GM23248 (cell line): Measurements from ENCODE around the gene SEZ6. TPM values are rescaled to one million over a fixed set of nuclear protein-coding genes. Genes with fewer than 3 reads are reported as not detected.

ENCODE experiments used
- DNase-seq: peaks from one replicate; pipeline ENCODE4 v3.0.0-alpha.2; 2015
- H2AFZ ChIP-seq: fragments of 200-600 bp; sonication (generic); 2 replicates; pipeline ENCODE4 v1.6.1; 2016; ENCODE audit warnings: antibody characterized with exemption
- H3F3A ChIP-seq: fragments of 200-600 bp; sonication (generic); 2 replicates; pipeline ENCODE4 v1.6.1; 2016; ENCODE audit warnings: mild to moderate bottlenecking, antibody characterized with exemption, mixed run types; ENCODE audit not compliant: insufficient read depth
- H3K27ac ChIP-seq: fragments of 200-600 bp; sonication (generic); 2 replicates; pipeline ENCODE4 v1.5.1; 2016; ENCODE audit warnings: mild to moderate bottlenecking
- H3K27me3 ChIP-seq: fragments of 200-600 bp; sonication (generic); replicated peaks from 2 replicates; pipeline ENCODE4 v1.6.1; 2016; ENCODE audit warnings: mild to moderate bottlenecking; ENCODE audit not compliant: insufficient read depth
- H3K36me3 ChIP-seq: fragments of 200-600 bp; sonication (generic); 2 replicates; pipeline ENCODE4 v1.6.1; 2016; ENCODE audit warnings: low read depth, mild to moderate bottlenecking
- H3K4me1 ChIP-seq: fragments of 200-600 bp; sonication (generic); 2 replicates; pipeline ENCODE4 v1.6.1; 2016; ENCODE audit warnings: mild to moderate bottlenecking; ENCODE audit not compliant: insufficient read depth
- H3K4me2 ChIP-seq: fragments of 200-600 bp; sonication (generic); one replicate; pipeline ENCODE4 v1.6.1; 2016; ENCODE audit warnings: mild to moderate bottlenecking; ENCODE audit not compliant: unreplicated experiment
- H3K4me3 ChIP-seq: fragments of 200-600 bp; sonication (generic); 2 replicates; pipeline ENCODE4 v1.5.1; 2016; ENCODE audit warnings: mild to moderate bottlenecking
- H3K79me2 ChIP-seq: fragments of 200-600 bp; sonication (generic); 2 replicates; pipeline ENCODE4 v1.6.1; 2016; ENCODE audit warnings: mild to moderate bottlenecking; ENCODE audit not compliant: insufficient read depth
- H3K9ac ChIP-seq: fragments of 200-600 bp; sonication (generic); 2 replicates; pipeline ENCODE4 v1.6.1; 2016; ENCODE audit warnings: mild to moderate bottlenecking
- H3K9me2 ChIP-seq: fragments of 200-600 bp; sonication (generic); 2 replicates; pipeline ENCODE4 v1.6.1; 2016; ENCODE audit warnings: mixed run types, mild to moderate bottlenecking, moderate library complexity; ENCODE audit not compliant: insufficient read depth
- H3K9me3 ChIP-seq: fragments of 200-600 bp; sonication (generic); one replicate; pipeline ENCODE4 v1.6.1; 2017; ENCODE audit warnings: low read depth
- H4K20me1 ChIP-seq: fragments of 200-600 bp; sonication (generic); 2 replicates; pipeline ENCODE4 v1.6.0; 2016; ENCODE audit not compliant: insufficient read depth
- EZH2 ChIP-seq: fragments of 200-600 bp; sonication (generic); IDR thresholded peaks from 2 replicates; pipeline ENCODE4 v1.6.1; 2018; ENCODE audit warnings: antibody characterized with exemption, mild to moderate bottlenecking; ENCODE audit not compliant: insufficient read depth, poor library complexity, severe bottlenecking
- EZH2phosphoT487 ChIP-seq: fragments of 200-600 bp; sonication (generic); IDR thresholded peaks from 2 replicates; pipeline ENCODE4 v1.6.1; 2018; ENCODE audit warnings: antibody characterized with exemption, moderate library complexity, mild to moderate bottlenecking, low read depth; ENCODE audit not compliant: insufficient read depth
- WGBS, 2 experiments: methylation state at CpG; one replicate each; pipeline ENCODE4 v1.1.6; 2015 to 2017; ENCODE audit warnings: low lambda C conversion rate in 2 of 2, low coverage in 1 of 2; ENCODE audit errors: missing lambda C conversion rate in 2 of 2; 5-methylcytosine and 5-hydroxymethylcytosine counted together
- in situ Hi-C: fragments of 300-500 bp; cut with MboI; formaldehyde crosslinking; loops from 2 replicates; pipeline ENCODE4 v1.15.0; 2020
- polyA plus RNA-seq: library from polyadenylated mRNA; unstranded; fragments of >200 nt; fragmentation: Nextera tagmentation; extraction: Ambion mirVana; gene quantifications from 2 replicates; pipeline ENCODE4 v1.2.1, GENCODE V29; 2016
- total RNA-seq: library from RNA; depleted of rRNA; stranded (reverse); fragments of >200 nt; shearing (Covaris generic); gene quantifications from 2 replicates; pipeline ENCODE4 v1.2.3, GENCODE V29; 2014

The SEZ6 gene
- total and polyA plus RNA-seq, 2 experiments from 2014 or later: not detected

DNA sequence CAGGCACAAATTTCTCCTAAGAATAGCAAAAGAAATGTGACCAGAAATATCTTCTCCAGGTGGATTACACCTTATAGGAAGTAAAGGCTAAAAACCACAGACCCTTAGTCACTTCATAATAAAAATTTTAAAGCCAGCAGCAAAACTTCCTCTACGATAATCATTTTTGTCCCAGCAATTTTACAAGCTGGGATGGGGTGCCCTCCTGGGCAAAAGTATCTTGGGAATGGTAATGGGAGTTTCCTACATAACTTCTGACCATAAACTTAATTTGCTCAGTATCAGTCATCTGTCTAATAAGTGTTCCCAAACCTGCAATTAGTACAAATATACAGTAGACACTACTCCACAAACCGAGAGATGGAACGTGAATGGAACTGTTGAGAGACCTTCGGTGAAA, 57.5 kb downstream of the SEZ6 start:
- peak overlapping the region; percentile 87 for H3K4me3 ChIP-seq
- no peak for DNase-seq
- H3K27me3 ChIP-seq: no peaks in the 10 kb centered on the region
- peaks cover 75% of the 10 kb centered on the region for H3K79me2 ChIP-seq
- H3K27ac ChIP-seq: peak overlapping the region; percentile 88
- 25 to 42% methylated on average over 4 of the region's 4 CpGs for WGBS, 2 experiments
- H3K4me1 ChIP-seq: peaks cover 49% of the 10 kb centered on the region
- H2AFZ ChIP-seq: peak overlapping the region; percentile 81; the same call in 1 of the 2 replicates
- in situ Hi-C loops: no loop called here
- peaks cover 5% of the 10 kb centered on the region; the same call in 1 of the 2 replicates for H4K20me1 ChIP-seq
- peaks cover 4% of the 10 kb centered on the region; the same call in 1 of the 2 replicates for H3K36me3 ChIP-seq
- H3K4me2 ChIP-seq: peak overlapping the region; percentile 78
- no peaks in the 10 kb centered on the region for H3K9me2 ChIP-seq
- peaks cover 60% of the 10 kb centered on the region for H3F3A ChIP-seq
- no peak for TF ChIP-seq EZH2
- TF ChIP-seq EZH2phosphoT487: no peak
- H3K9ac ChIP-seq: peak overlapping the region; percentile 86
- no peaks in the 10 kb centered on the region for H3K9me3 ChIP-seq

DNA sequence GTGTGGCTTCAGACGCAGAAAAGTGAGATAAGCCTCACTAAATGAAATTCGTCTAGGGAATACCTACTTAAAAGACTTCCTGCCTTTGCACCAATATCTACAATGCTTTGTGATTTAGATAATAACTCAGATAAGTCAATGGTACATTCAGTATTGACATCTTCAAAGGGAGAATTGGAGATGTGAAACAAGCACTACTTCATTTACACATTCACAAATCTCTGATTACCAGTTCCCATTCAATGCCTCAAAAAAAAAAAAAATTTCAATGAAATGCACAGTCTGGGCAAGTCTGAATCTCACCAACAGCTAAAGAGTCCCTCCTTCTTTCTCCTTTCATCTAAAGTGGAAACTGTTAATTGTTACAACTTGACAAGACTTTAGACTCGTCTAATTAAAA, 58.2 kb downstream of the SEZ6 start:
- peak overlapping the region; percentile 78 for H3K4me2 ChIP-seq
- WGBS, 2 experiments: 69 to 74% methylated on average over 3 of the region's 3 CpGs
- no peaks in the 10 kb centered on the region for H3K9me3 ChIP-seq
- no peaks in the 10 kb centered on the region for H3K27me3 ChIP-seq
- H4K20me1 ChIP-seq: peaks cover 5% of the 10 kb centered on the region; the same call in 1 of the 2 replicates
- no peak for DNase-seq
- in situ Hi-C loops: no loop called here
- H3K79me2 ChIP-seq: peaks cover 82% of the 10 kb centered on the region
- H3F3A ChIP-seq: peaks cover 65% of the 10 kb centered on the region
- H3K36me3 ChIP-seq: peaks cover 9% of the 10 kb centered on the region
- TF ChIP-seq EZH2phosphoT487 (no peak), EZH2 (no peak)
- peak overlapping the region; percentile 87 for H3K4me3 ChIP-seq
- H3K4me1 ChIP-seq: peaks cover 47% of the 10 kb centered on the region
- H3K9me2 ChIP-seq: no peaks in the 10 kb centered on the region
- H2AFZ ChIP-seq: no peak overlapping the region
- peak overlapping the region; percentile 88 for H3K27ac ChIP-seq
- H3K9ac ChIP-seq: peak overlapping the region; percentile 86

GRCh38 chr17:28946239-28946638, 59.6 kb downstream of the SEZ6 start:
- DNase-seq: peak; percentile 93
- Histone ChIP-seq H2AFZ (no peak overlapping the region), H3K79me2 (peaks cover 96% of the 10 kb centered on the region), H3K9me3 (no peaks in the 10 kb centered on the region), H3K4me2 (peak overlapping the region; percentile 78), H3K9me2 (no peaks in the 10 kb centered on the region), H3F3A (peaks cover 61% of the 10 kb centered on the region), H3K4me3 (peak overlapping the region; percentile 52), H3K4me1 (peaks cover 46% of the 10 kb centered on the region), H3K27me3 (no peaks in the 10 kb centered on the region), H3K36me3 (peaks cover 9% of the 10 kb centered on the region), H4K20me1 (peaks cover 5% of the 10 kb centered on the region; the same call in 1 of the 2 replicates), H3K27ac (peak overlapping the region; percentile 87), H3K9ac (peak overlapping the region; percentile 46)
- TF ChIP-seq EZH2: no peak
- no peak for TF ChIP-seq EZH2phosphoT487
- 0 to 1% methylated on average over 4 of the region's 4 CpGs for WGBS, 2 experiments
- in situ Hi-C loops: no loop called here

- in situ Hi-C loops: no loop called here
- Histone ChIP-seq H3K4me1 (peaks cover 46% of the 10 kb centered on the region), H3K79me2 (peaks cover 96% of the 10 kb centered on the region), H3K27ac (peak overlapping the region; percentile 87), H4K20me1 (peaks cover 5% of the 10 kb centered on the region; the same call in 1 of the 2 replicates), H3K4me2 (peak overlapping the region; percentile 78), H3F3A (peaks cover 61% of the 10 kb centered on the region), H3K4me3 (peak overlapping the region; percentile 52), H3K9ac (peak overlapping the region; percentile 46), H3K9me3 (no peaks in the 10 kb centered on the region), H3K36me3 (peaks cover 9% of the 10 kb centered on the region), H3K27me3 (no peaks in the 10 kb centered on the region), H2AFZ (no peak overlapping the region), H3K9me2 (no peaks in the 10 kb centered on the region)
- TF ChIP-seq EZH2phosphoT487: no peak
- no peak for TF ChIP-seq EZH2
- WGBS, 2 experiments: 19 to 22% methylated on average over 8 of the region's 8 CpGs
- DNase-seq: peak; percentile 78
Observed at GRCh38 chr17:28944862-28945741, 60.7 kb downstream of the SEZ6 start.
